ENCODE results near the gene CDH11.

CDH11 gene

GRCh38 chr16:65077181-65077580 lies 44.7 kb downstream of the CDH11 start:
- no peak for TF ChIP-seq CTCF (IDR thresholded peaks at IDR 0.05; ENCODE audit: low read depth, low read length)
- H3K27me3 ChIP-seq (ENCODE audit: insufficient read depth, low read depth, severe bottlenecking): no peaks in the 10 kb centered on the region
- DNase-seq: no peak
- no peak overlapping the region for H3K27ac ChIP-seq
- no peaks in the 10 kb centered on the region for H3K36me3 ChIP-seq
- H3K9me3 ChIP-seq (ENCODE audit: severe bottlenecking): no peaks in the 10 kb centered on the region
- H3K4me3 ChIP-seq (ENCODE audit: low read depth, low read length): no peak overlapping the region

GRCh38 chr16:65075877-65076276 lies 46.0 kb downstream of the CDH11 start:
- Histone ChIP-seq H3K27me3 (ENCODE audit: insufficient read depth, low read depth, severe bottlenecking) (no peaks in the 10 kb centered on the region), H3K4me3 (ENCODE audit: low read depth, low read length) (no peak overlapping the region), H3K27ac (peak overlapping the region; percentile 45), H3K9me3 (ENCODE audit: severe bottlenecking) (no peaks in the 10 kb centered on the region), H3K36me3 (no peaks in the 10 kb centered on the region)
- DNase-seq: peak; percentile 22
- TF ChIP-seq CTCF (IDR thresholded peaks at IDR 0.05; ENCODE audit: low read depth, low read length): no peak

- H3K4me3 ChIP-seq (ENCODE audit: low read depth, low read length): no peak overlapping the region
- DNase-seq: no peak
- H3K9me3 ChIP-seq (ENCODE audit: severe bottlenecking): no peaks in the 10 kb centered on the region
- H3K36me3 ChIP-seq: no peaks in the 10 kb centered on the region
- no peak for TF ChIP-seq CTCF (IDR thresholded peaks at IDR 0.05; ENCODE audit: low read depth, low read length)
- H3K27me3 ChIP-seq (ENCODE audit: insufficient read depth, low read depth, severe bottlenecking): no peaks in the 10 kb centered on the region
- no peak overlapping the region for H3K27ac ChIP-seq
Measured at GRCh38 chr16:65071433-65072311, 50.2 kb downstream of the CDH11 start.

GRCh38 chr16:65070831-65071432 lies 50.9 kb downstream of the CDH11 start:
- TF ChIP-seq CTCF (IDR thresholded peaks at IDR 0.05; ENCODE audit: low read depth, low read length): no peak

GRCh38 chr16:65069766-65070165 lies 52.1 kb downstream of the CDH11 start:
- Histone ChIP-seq H3K9me3 (ENCODE audit: severe bottlenecking) (no peaks in the 10 kb centered on the region), H3K27ac (no peak overlapping the region), H3K4me3 (ENCODE audit: low read depth, low read length) (no peak overlapping the region), H3K27me3 (ENCODE audit: insufficient read depth, low read depth, severe bottlenecking) (no peaks in the 10 kb centered on the region), H3K36me3 (no peaks in the 10 kb centered on the region)
- no peak for DNase-seq
- no peak for TF ChIP-seq CTCF (IDR thresholded peaks at IDR 0.05; ENCODE audit: low read depth, low read length)

More at GRCh38 chr16:65070831-65071432, 50.9 kb downstream of the CDH11 start:
- H3K27me3 ChIP-seq (ENCODE audit: insufficient read depth, low read depth, severe bottlenecking): no peaks in the 10 kb centered on the region
- no peaks in the 10 kb centered on the region for H3K36me3 ChIP-seq
- no peaks in the 10 kb centered on the region for H3K9me3 ChIP-seq (ENCODE audit: severe bottlenecking)
- H3K4me3 ChIP-seq (ENCODE audit: low read depth, low read length): no peak overlapping the region
- no peak overlapping the region for H3K27ac ChIP-seq
- DNase-seq: no peak

All from WERI-Rb-1 (cell line).